Measurements from ENCODE around the gene METAP1D. TPM values are rescaled to one million over a fixed set of nuclear protein-coding genes. Genes with fewer than 3 reads are reported as not detected.

METAP1D gene
- total RNA-seq, 1 experiment from 2014 or later = 20.7 TPM

GRCh38 chr2:172086241-172087206, 86.8 kb downstream of the METAP1D start:
- H3K4me2 ChIP-seq (ENCODE audit: low read depth, low read length, poor library complexity, severe bottlenecking) = no peak overlapping the region
- DNase-seq = no peak

GRCh38 chr2:172087207-172087779, 87.5 kb downstream of the METAP1D start:
- Histone ChIP-seq H3K36me3 (ENCODE audit: insufficient read depth, low read length) (no peaks in the 10 kb centered on the region), H3K9ac (ENCODE audit: low read length) (no peak overlapping the region), H3K9me3 (ENCODE audit: low read length) (no peaks in the 10 kb centered on the region), H3K4me1 (ENCODE audit: low read length) (peaks cover 22% of the 10 kb centered on the region), H3K79me2 (ENCODE audit: low read length) (no peaks in the 10 kb centered on the region), H4K20me1 (ENCODE audit: insufficient read depth, low read depth, low read length) (no peaks in the 10 kb centered on the region), H3K4me2 (ENCODE audit: low read depth, low read length, poor library complexity, severe bottlenecking) (no peak overlapping the region), H3K27ac (ENCODE audit: low read length) (no peak overlapping the region), H2AFZ (ENCODE audit: low read length) (no peak overlapping the region), H3K9me2 (replicated peaks; ENCODE audit: insufficient read depth, low read length) (no peaks in the 10 kb centered on the region), H3K4me3 (ENCODE audit: low read length) (no peak overlapping the region), H3K27me3 (ENCODE audit: low read length) (no peaks in the 10 kb centered on the region)
- no peak for DNase-seq

More at GRCh38 chr2:172086241-172087206, 86.8 kb downstream of the METAP1D start:
- no peak overlapping the region for H3K4me3 ChIP-seq (ENCODE audit: low read length)
- no peaks in the 10 kb centered on the region for H3K36me3 ChIP-seq (ENCODE audit: insufficient read depth, low read length)
- no peaks in the 10 kb centered on the region for H3K27me3 ChIP-seq (ENCODE audit: low read length)
- no peaks in the 10 kb centered on the region for H3K9me2 ChIP-seq (replicated peaks; ENCODE audit: insufficient read depth, low read length)
- no peaks in the 10 kb centered on the region for H4K20me1 ChIP-seq (ENCODE audit: insufficient read depth, low read depth, low read length)
- no peak overlapping the region for H3K9ac ChIP-seq (ENCODE audit: low read length)
- peaks cover 22% of the 10 kb centered on the region for H3K4me1 ChIP-seq (ENCODE audit: low read length)
- H3K27ac ChIP-seq (ENCODE audit: low read length) = no peak overlapping the region
- no peaks in the 10 kb centered on the region for H3K9me3 ChIP-seq (ENCODE audit: low read length)
- H3K79me2 ChIP-seq (ENCODE audit: low read length) = no peaks in the 10 kb centered on the region
- H2AFZ ChIP-seq (ENCODE audit: low read length) = no peak overlapping the region

- Histone ChIP-seq H3K4me1 (ENCODE audit: low read length) (peaks cover 22% of the 10 kb centered on the region), H3K4me3 (ENCODE audit: low read length) (no peak overlapping the region), H3K27me3 (ENCODE audit: low read length) (no peaks in the 10 kb centered on the region), H3K27ac (ENCODE audit: low read length) (no peak overlapping the region), H3K79me2 (ENCODE audit: low read length) (no peaks in the 10 kb centered on the region), H3K9ac (ENCODE audit: low read length) (no peak overlapping the region), H3K9me3 (ENCODE audit: low read length) (no peaks in the 10 kb centered on the region), H3K4me2 (ENCODE audit: low read depth, low read length, poor library complexity, severe bottlenecking) (no peak overlapping the region), H2AFZ (ENCODE audit: low read length) (no peak overlapping the region), H3K36me3 (ENCODE audit: insufficient read depth, low read length) (no peaks in the 10 kb centered on the region), H3K9me2 (replicated peaks; ENCODE audit: insufficient read depth, low read length) (no peaks in the 10 kb centered on the region), H4K20me1 (ENCODE audit: insufficient read depth, low read depth, low read length) (no peaks in the 10 kb centered on the region)
- DNase-seq = no peak
These were observed 88.1 kb downstream of the METAP1D start for GRCh38 chr2:172087780-172088244.

GRCh38 chr2:172088245-172089004, 88.7 kb downstream of the METAP1D start:
- no peaks in the 10 kb centered on the region for H3K27me3 ChIP-seq (ENCODE audit: low read length)
- no peak overlapping the region for H3K9ac ChIP-seq (ENCODE audit: low read length)
- no peaks in the 10 kb centered on the region for H3K79me2 ChIP-seq (ENCODE audit: low read length)
- no peak overlapping the region for H3K4me2 ChIP-seq (ENCODE audit: low read depth, low read length, poor library complexity, severe bottlenecking)
- H3K9me3 ChIP-seq (ENCODE audit: low read length) = no peaks in the 10 kb centered on the region
- no peaks in the 10 kb centered on the region for H3K9me2 ChIP-seq (replicated peaks; ENCODE audit: insufficient read depth, low read length)
- H3K4me1 ChIP-seq (ENCODE audit: low read length) = peaks cover 21% of the 10 kb centered on the region
- H3K4me3 ChIP-seq (ENCODE audit: low read length) = no peak overlapping the region
- no peak overlapping the region for H3K27ac ChIP-seq (ENCODE audit: low read length)
- H2AFZ ChIP-seq (ENCODE audit: low read length) = no peak overlapping the region
- H3K36me3 ChIP-seq (ENCODE audit: insufficient read depth, low read length) = no peaks in the 10 kb centered on the region
- H4K20me1 ChIP-seq (ENCODE audit: insufficient read depth, low read depth, low read length) = no peaks in the 10 kb centered on the region
- DNase-seq = no peak

GRCh38 chr2:172089005-172089504, 89.3 kb downstream of the METAP1D start:
- Histone ChIP-seq H4K20me1 (ENCODE audit: insufficient read depth, low read depth, low read length) (no peaks in the 10 kb centered on the region), H3K9me3 (ENCODE audit: low read length) (no peaks in the 10 kb centered on the region), H3K9me2 (replicated peaks; ENCODE audit: insufficient read depth, low read length) (no peaks in the 10 kb centered on the region), H3K36me3 (ENCODE audit: insufficient read depth, low read length) (no peaks in the 10 kb centered on the region), H3K9ac (ENCODE audit: low read length) (no peak overlapping the region), H3K79me2 (ENCODE audit: low read length) (no peaks in the 10 kb centered on the region), H3K4me2 (ENCODE audit: low read depth, low read length, poor library complexity, severe bottlenecking) (no peak overlapping the region), H3K4me3 (ENCODE audit: low read length) (no peak overlapping the region), H3K27me3 (ENCODE audit: low read length) (no peaks in the 10 kb centered on the region), H3K4me1 (ENCODE audit: low read length) (peaks cover 17% of the 10 kb centered on the region), H2AFZ (ENCODE audit: low read length) (no peak overlapping the region), H3K27ac (ENCODE audit: low read length) (no peak overlapping the region)
- no peak for DNase-seq

- Histone ChIP-seq H3K27me3 (ENCODE audit: low read length) (no peaks in the 10 kb centered on the region), H3K9me3 (ENCODE audit: low read length) (no peaks in the 10 kb centered on the region), H3K4me3 (ENCODE audit: low read length) (no peak overlapping the region), H3K9ac (ENCODE audit: low read length) (no peak overlapping the region), H3K79me2 (ENCODE audit: low read length) (no peaks in the 10 kb centered on the region), H3K36me3 (ENCODE audit: insufficient read depth, low read length) (no peaks in the 10 kb centered on the region), H3K4me1 (ENCODE audit: low read length) (peaks cover 16% of the 10 kb centered on the region), H3K9me2 (replicated peaks; ENCODE audit: insufficient read depth, low read length) (no peaks in the 10 kb centered on the region), H4K20me1 (ENCODE audit: insufficient read depth, low read depth, low read length) (no peaks in the 10 kb centered on the region), H2AFZ (ENCODE audit: low read length) (no peak overlapping the region), H3K4me2 (ENCODE audit: low read depth, low read length, poor library complexity, severe bottlenecking) (no peak overlapping the region), H3K27ac (ENCODE audit: low read length) (no peak overlapping the region)
- no peak for DNase-seq
These were observed 89.9 kb downstream of the METAP1D start for GRCh38 chr2:172089633-172090032.

GRCh38 chr2:172090044-172090961, 90.5 kb downstream of the METAP1D start:
- no peaks in the 10 kb centered on the region for H3K9me3 ChIP-seq (ENCODE audit: low read length)
- H3K27ac ChIP-seq (ENCODE audit: low read length) = no peak overlapping the region
- H3K27me3 ChIP-seq (ENCODE audit: low read length) = no peaks in the 10 kb centered on the region
- no peak overlapping the region for H3K4me3 ChIP-seq (ENCODE audit: low read length)
- no peak for DNase-seq
- no peak overlapping the region for H2AFZ ChIP-seq (ENCODE audit: low read length)
- no peaks in the 10 kb centered on the region for H3K36me3 ChIP-seq (ENCODE audit: insufficient read depth, low read length)
- H3K4me1 ChIP-seq (ENCODE audit: low read length) = peaks cover 19% of the 10 kb centered on the region
- H3K9me2 ChIP-seq (replicated peaks; ENCODE audit: insufficient read depth, low read length) = no peaks in the 10 kb centered on the region
- H3K9ac ChIP-seq (ENCODE audit: low read length) = no peak overlapping the region
- H3K79me2 ChIP-seq (ENCODE audit: low read length) = no peaks in the 10 kb centered on the region
- H4K20me1 ChIP-seq (ENCODE audit: insufficient read depth, low read depth, low read length) = no peaks in the 10 kb centered on the region
- H3K4me2 ChIP-seq (ENCODE audit: low read depth, low read length, poor library complexity, severe bottlenecking) = no peak overlapping the region

All from Karpas-422 (cell line).